ENCODE results near the gene UACA. TPM values are rescaled to one million over a fixed set of nuclear protein-coding genes. Genes with fewer than 3 reads are reported as not detected.

UACA gene
- total and polyA plus RNA-seq, 9 of the 15 experiments (the other 6 are each of a cell fraction or from before 2014, with no cell fraction given), result 0.06 to 0.33 (median 0.15) TPM; not detected in 5

DNA sequence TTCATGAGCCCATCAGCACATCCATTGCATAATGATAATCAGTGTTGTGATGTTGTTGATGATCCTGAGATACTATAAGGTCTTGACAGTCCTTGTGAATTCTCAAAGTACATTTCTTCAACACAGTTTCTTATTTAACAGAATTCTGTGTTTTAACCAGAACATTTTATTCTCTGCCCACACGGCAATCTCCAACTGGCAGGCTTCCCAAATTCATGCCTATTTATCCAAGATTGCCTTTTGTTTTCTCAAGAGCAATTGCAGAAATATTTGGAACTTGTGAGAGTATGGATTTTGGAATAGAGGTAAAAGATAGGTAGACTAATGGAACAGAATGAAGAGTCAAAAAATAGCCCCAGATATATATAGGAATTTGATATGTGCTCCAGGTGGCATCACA is 116.0 kb downstream of the UACA start:
- in situ Hi-C loops (cut with MboI), result no loop called here
- Histone ChIP-seq H3K27ac (ENCODE audit: extremely low read depth, low read depth, low read length) (no peak overlapping the region), H3K9me1 (ENCODE audit: control insufficient read depth, insufficient read depth, low read length) (no peaks in the 10 kb centered on the region), H3K4me1 (replicated peaks in 1 of 2; ENCODE audit: control insufficient read depth in 2 of 2, insufficient read depth in 2 of 2, low read length in 2 of 2) (no peaks in the 10 kb centered on the region), H3K79me2 (ENCODE audit: control insufficient read depth, insufficient read depth, low read length) (no peaks in the 10 kb centered on the region), H3K4me3 (no peak overlapping the region), H3K9ac (ENCODE audit: insufficient read depth in 1 of 2, low read depth in 2 of 2, low read length in 2 of 2) (no peak overlapping the region), H3K4me2 (ENCODE audit: insufficient read depth, low read length) (no peak overlapping the region), H3K9me3 (replicated peaks; ENCODE audit: control insufficient read depth, insufficient read depth, low read depth, low read length) (no peaks in the 10 kb centered on the region), H2AFZ (ENCODE audit: low read depth, low read length) (no peak overlapping the region), H3K36me3 (ENCODE audit: control insufficient read depth, insufficient read depth, low read length) (no peaks in the 10 kb centered on the region), H4K20me1 (replicated peaks; ENCODE audit: control insufficient read depth, insufficient read depth, low read length) (no peaks in the 10 kb centered on the region), H3K27me3 (ENCODE audit: control insufficient read depth in 2 of 2, insufficient read depth in 2 of 2, low read length in 2 of 2) (no peaks in the 10 kb centered on the region; a peak in 1 of 5 replicates)
- WGBS (ENCODE audit: insufficient coverage, low coverage, missing lambda C conversion rate), result 0% methylated on average over 1 of the region's 1 CpG
- no peak for FAIRE-seq
- no peak for TF ChIP-seq ATF1 (CRISPR knock-in tag; IDR thresholded peaks at IDR 0.05)
- no peak for TF ChIP-seq ATF1 (tag; IDR thresholded peaks at IDR 0.05)
- TF ChIP-seq PML (IDR thresholded peaks at IDR 0.05; ENCODE audit: low read length), result no peak
- no peak for TF ChIP-seq ZBTB17 (CRISPR knock-in tag; IDR thresholded peaks at IDR 0.05)
- no peak for TF ChIP-seq ZNF253 (CRISPR knock-in tag; conservative IDR thresholded peaks at IDR 0.05)
- TF ChIP-seq, protein P1, sequence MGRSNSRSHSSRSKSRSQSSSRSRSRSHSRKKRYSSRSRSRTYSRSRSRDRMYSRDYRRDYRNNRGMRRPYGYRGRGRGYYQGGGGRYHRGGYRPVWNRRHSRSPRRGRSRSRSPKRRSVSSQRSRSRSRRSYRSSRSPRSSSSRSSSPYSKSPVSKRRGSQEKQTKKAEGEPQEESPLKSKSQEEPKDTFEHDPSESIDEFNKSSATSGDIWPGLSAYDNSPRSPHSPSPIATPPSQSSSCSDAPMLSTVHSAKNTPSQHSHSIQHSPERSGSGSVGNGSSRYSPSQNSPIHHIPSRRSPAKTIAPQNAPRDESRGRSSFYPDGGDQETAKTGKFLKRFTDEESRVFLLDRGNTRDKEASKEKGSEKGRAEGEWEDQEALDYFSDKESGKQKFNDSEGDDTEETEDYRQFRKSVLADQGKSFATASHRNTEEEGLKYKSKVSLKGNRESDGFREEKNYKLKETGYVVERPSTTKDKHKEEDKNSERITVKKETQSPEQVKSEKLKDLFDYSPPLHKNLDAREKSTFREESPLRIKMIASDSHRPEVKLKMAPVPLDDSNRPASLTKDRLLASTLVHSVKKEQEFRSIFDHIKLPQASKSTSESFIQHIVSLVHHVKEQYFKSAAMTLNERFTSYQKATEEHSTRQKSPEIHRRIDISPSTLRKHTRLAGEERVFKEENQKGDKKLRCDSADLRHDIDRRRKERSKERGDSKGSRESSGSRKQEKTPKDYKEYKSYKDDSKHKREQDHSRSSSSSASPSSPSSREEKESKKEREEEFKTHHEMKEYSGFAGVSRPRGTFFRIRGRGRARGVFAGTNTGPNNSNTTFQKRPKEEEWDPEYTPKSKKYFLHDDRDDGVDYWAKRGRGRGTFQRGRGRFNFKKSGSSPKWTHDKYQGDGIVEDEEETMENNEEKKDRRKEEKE (IDR thresholded peaks at IDR 0.05; ENCODE audit: borderline replicate concordance in 1 of 2, control insufficient read depth in 1 of 2, low read depth in 2 of 2, low read length in 1 of 2), result no peak
- TF ChIP-seq HDAC1 (IDR thresholded peaks at IDR 0.05), result no peak
- TF ChIP-seq ZNF445 (CRISPR knock-in tag; IDR thresholded peaks at IDR 0.05; ENCODE audit: low read depth), result no peak
- no peak for ATAC-seq
- intact Hi-C loops (cut with micrococcal nuclease), result no loop called here
- CTCF ChIA-PET (ENCODE audit: low intra/inter-chr PET ratio), result no interaction called here
- no peak for DNase-seq (ENCODE audit: extremely low read depth in 1 of 4, low spot score in 3 of 4)
- BruUV-seq (replicated peaks), result no TSS peak
- POLR2A ChIA-PET, result no interaction called here

Measured in K562 (cell line).